ENCODE results near the gene FYCO1. TPM values are rescaled to one million over a fixed set of nuclear protein-coding genes. Genes with fewer than 3 reads are reported as not detected.
A peak's percentile ranks its signal among the peaks of the same experiment; 100 is the strongest.

The FYCO1 gene
- polyA plus RNA-seq, 2 of the 4 experiments (the other 2 are of a cell fraction), result 3.7 to 4.4 TPM

GRCh38 chr3:45988804-45989203 lies 6.8 kb downstream of the FYCO1 start:
- no peak for FAIRE-seq
- peaks cover 43% of the 10 kb centered on the region for H3K4me1 ChIP-seq
- TF ChIP-seq EHMT2 (IDR thresholded peaks at IDR 0.05; ENCODE audit: low read depth), result no peak
- TF ChIP-seq NR3C1 (IDR thresholded peaks at IDR 0.05), result no peak
- TF ChIP-seq CHD4 (IDR thresholded peaks at IDR 0.05; ENCODE audit: borderline replicate concordance), result no peak
- TF ChIP-seq ZSCAN20 (CRISPR knock-in tag; IDR thresholded peaks at IDR 0.05), result no peak
- no peak for TF ChIP-seq CBX8 (IDR thresholded peaks at IDR 0.05)
- TF ChIP-seq KDM1A (IDR thresholded peaks at IDR 0.05; ENCODE audit: low read depth), result no peak
- TF ChIP-seq MYC (IDR thresholded peaks at IDR 0.05; ENCODE audit: borderline replicate concordance, low read length), result no peak
- TF ChIP-seq, protein P1, sequence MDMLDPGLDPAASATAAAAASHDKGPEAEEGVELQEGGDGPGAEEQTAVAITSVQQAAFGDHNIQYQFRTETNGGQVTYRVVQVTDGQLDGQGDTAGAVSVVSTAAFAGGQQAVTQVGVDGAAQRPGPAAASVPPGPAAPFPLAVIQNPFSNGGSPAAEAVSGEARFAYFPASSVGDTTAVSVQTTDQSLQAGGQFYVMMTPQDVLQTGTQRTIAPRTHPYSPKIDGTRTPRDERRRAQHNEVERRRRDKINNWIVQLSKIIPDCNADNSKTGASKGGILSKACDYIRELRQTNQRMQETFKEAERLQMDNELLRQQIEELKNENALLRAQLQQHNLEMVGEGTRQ (IDR thresholded peaks at IDR 0.05), result no peak
- TF ChIP-seq FOSB (CRISPR knock-in tag; IDR thresholded peaks at IDR 0.05), result no peak
- no peak for TF ChIP-seq E2F6 (IDR thresholded peaks at IDR 0.05; ENCODE audit: borderline replicate concordance, low read depth)
- no peak for TF ChIP-seq RARB (CRISPR knock-in tag; IDR thresholded peaks at IDR 0.05)
- TF ChIP-seq MAFK (IDR thresholded peaks at IDR 0.05; ENCODE audit: partially characterized antibody), result no peak
- no peak for TF ChIP-seq JUNB (IDR thresholded peaks at IDR 0.05)
- no peak for TF ChIP-seq ZC3H11A (IDR thresholded peaks at IDR 0.05)
- TF ChIP-seq, protein P2, sequence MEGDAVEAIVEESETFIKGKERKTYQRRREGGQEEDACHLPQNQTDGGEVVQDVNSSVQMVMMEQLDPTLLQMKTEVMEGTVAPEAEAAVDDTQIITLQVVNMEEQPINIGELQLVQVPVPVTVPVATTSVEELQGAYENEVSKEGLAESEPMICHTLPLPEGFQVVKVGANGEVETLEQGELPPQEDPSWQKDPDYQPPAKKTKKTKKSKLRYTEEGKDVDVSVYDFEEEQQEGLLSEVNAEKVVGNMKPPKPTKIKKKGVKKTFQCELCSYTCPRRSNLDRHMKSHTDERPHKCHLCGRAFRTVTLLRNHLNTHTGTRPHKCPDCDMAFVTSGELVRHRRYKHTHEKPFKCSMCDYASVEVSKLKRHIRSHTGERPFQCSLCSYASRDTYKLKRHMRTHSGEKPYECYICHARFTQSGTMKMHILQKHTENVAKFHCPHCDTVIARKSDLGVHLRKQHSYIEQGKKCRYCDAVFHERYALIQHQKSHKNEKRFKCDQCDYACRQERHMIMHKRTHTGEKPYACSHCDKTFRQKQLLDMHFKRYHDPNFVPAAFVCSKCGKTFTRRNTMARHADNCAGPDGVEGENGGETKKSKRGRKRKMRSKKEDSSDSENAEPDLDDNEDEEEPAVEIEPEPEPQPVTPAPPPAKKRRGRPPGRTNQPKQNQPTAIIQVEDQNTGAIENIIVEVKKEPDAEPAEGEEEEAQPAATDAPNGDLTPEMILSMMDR (IDR thresholded peaks at IDR 0.05), result no peak
- no peak for TF ChIP-seq CHD2 (IDR thresholded peaks at IDR 0.05; ENCODE audit: low read length, partially characterized antibody)
- ChIA-PET CTCF (interaction anchor here (0.6 kb wide), 1 partner anchor 13 kb away, joined by 3 read pairs; no protein-coding TSS in a partner anchor), POLR2A (no interaction called here)
- 56% methylated on average over 2 of the region's 2 CpGs for WGBS (ENCODE audit: missing lambda C conversion rate)
- no peak for ATAC-seq
- no peak overlapping the region for H3K4me2 ChIP-seq
- no peak for DNase-seq (ENCODE audit: low read depth in 1 of 2, low spot score in 1 of 2)
- no peak overlapping the region for H3K4me3 ChIP-seq
- no peak overlapping the region for H3K27ac ChIP-seq
- no peaks in the 10 kb centered on the region for H3K9me3 ChIP-seq

- no peak for ATAC-seq
- POLR2A ChIA-PET, result no interaction called here
- FAIRE-seq, result no peak
Measured at GRCh38 chr3:45988362-45988761, 7.3 kb downstream of the FYCO1 start.

More at GRCh38 chr3:45988362-45988761, 7.3 kb downstream of the FYCO1 start:
- WGBS (ENCODE audit: missing lambda C conversion rate), result 85% methylated on average over 4 of the region's 4 CpGs
- 0 out of 6 replicates have a peak overlapping the region, but pooled peaks of 1 of the 2 experiments have one; percentile 15 for H3K27ac ChIP-seq
- H3K9me3 ChIP-seq, result no peaks in the 10 kb centered on the region
- no peak for TF ChIP-seq NR3C1 (IDR thresholded peaks at IDR 0.05)
- TF ChIP-seq, protein P1 (IDR thresholded peaks at IDR 0.05), result no peak
- TF ChIP-seq EHF (CRISPR knock-in tag; IDR thresholded peaks at IDR 0.05), result no peak
- no peak for TF ChIP-seq MAX (IDR thresholded peaks at IDR 0.05)
- TF ChIP-seq ZSCAN20 (CRISPR knock-in tag; IDR thresholded peaks at IDR 0.05), result no peak
- TF ChIP-seq TFCP2L1 (CRISPR knock-in tag; IDR thresholded peaks at IDR 0.05), result no peak
- no peak for TF ChIP-seq KDM1A (IDR thresholded peaks at IDR 0.05; ENCODE audit: low read depth)
- TF ChIP-seq NPAS2 (CRISPR knock-in tag; IDR thresholded peaks at IDR 0.05; ENCODE audit: borderline replicate concordance), result no peak
- no peak for TF ChIP-seq ESRRA (IDR thresholded peaks at IDR 0.05; ENCODE audit: borderline replicate concordance, low read length)
- no peak for TF ChIP-seq FOSB (CRISPR knock-in tag; IDR thresholded peaks at IDR 0.05)
- TF ChIP-seq RNF2 (IDR thresholded peaks at IDR 0.05; ENCODE audit: borderline replicate concordance, low read depth), result no peak
- TF ChIP-seq POLR2A (IDR thresholded peaks at IDR 0.05; ENCODE audit: low read length), result no peak
- no peak overlapping the region for H3K4me2 ChIP-seq
- H3K4me1 ChIP-seq, result peaks cover 43% of the 10 kb centered on the region
- CTCF ChIA-PET, result no interaction called here
- DNase-seq (ENCODE audit: low read depth in 1 of 2, low spot score in 1 of 2), result no peak
- H3K4me3 ChIP-seq, result no peak overlapping the region

Data from A549 (cell line).